SJSA1 (cell line): ENCODE results near the gene SNAI3. TPM values are rescaled to one million over a fixed set of nuclear protein-coding genes. Genes with fewer than 3 reads are reported as not detected.

Experiments used
- DNase-seq, 2 experiments: peaks; one replicate each; pipeline ENCODE4 v3.0.0-alpha.2; 2015 to 2020; ENCODE audit warnings: low spot score in 2 of 2, low read depth in 1 of 2
- H3K27ac ChIP-seq: fragments of 250-450 bp; sonication (Bioruptor Pico); 2 replicates; pipeline ENCODE4 v1.5.1; 2020; ENCODE audit warnings: mild to moderate bottlenecking, moderate library complexity
- H3K27me3 ChIP-seq: fragments of 250-450 bp; sonication (Bioruptor Pico); replicated peaks from 2 replicates; pipeline ENCODE4 v1.5.1; 2020; ENCODE audit warnings: mild to moderate bottlenecking, moderate library complexity
- H3K36me3 ChIP-seq: fragments of 250-450 bp; sonication (Bioruptor Pico); 2 replicates; pipeline ENCODE4 v1.5.1; 2020; ENCODE audit warnings: mild to moderate bottlenecking
- H3K4me1 ChIP-seq: fragments of 250-450 bp; sonication (Bioruptor Pico); replicated peaks from 2 replicates; pipeline ENCODE4 v1.6.1; 2021; ENCODE audit warnings: mild to moderate bottlenecking
- H3K4me3 ChIP-seq: fragments of 250-450 bp; sonication (Bioruptor Pico); 2 replicates; pipeline ENCODE4 v1.5.1; 2020; ENCODE audit warnings: mild to moderate bottlenecking
- H3K9me3 ChIP-seq: fragments of 250-450 bp; sonication (Bioruptor Pico); replicated peaks from 2 replicates; pipeline ENCODE4 v1.5.1; 2020; ENCODE audit warnings: mild to moderate bottlenecking
- total RNA-seq: library from RNA; depleted of rRNA; stranded (reverse); fragments of >200 nt; shearing (Covaris generic); gene quantifications from 2 replicates; pipeline ENCODE4 v1.2.3, GENCODE V29; 2014

SNAI3 gene
- total RNA-seq, 1 experiment from 2014 or later, result 0.05 TPM

GRCh38 chr16:88715312-88716190 is 29.2 kb upstream of the SNAI3 start:
- no peak overlapping the region for H3K27ac ChIP-seq
- no peaks in the 10 kb centered on the region for H3K4me1 ChIP-seq
- no peaks in the 10 kb centered on the region for H3K9me3 ChIP-seq
- no peak overlapping the region for H3K4me3 ChIP-seq
- no peaks in the 10 kb centered on the region for H3K27me3 ChIP-seq
- H3K36me3 ChIP-seq, result peaks cover 84% of the 10 kb centered on the region
- no peak for DNase-seq

- H3K36me3 ChIP-seq, result peaks cover 82% of the 10 kb centered on the region
- no peak for DNase-seq
- no peaks in the 10 kb centered on the region for H3K9me3 ChIP-seq
- no peaks in the 10 kb centered on the region for H3K4me1 ChIP-seq
- H3K27ac ChIP-seq, result no peak overlapping the region
- no peaks in the 10 kb centered on the region for H3K27me3 ChIP-seq
- no peak overlapping the region for H3K4me3 ChIP-seq
These were observed 28.4 kb upstream of the SNAI3 start for GRCh38 chr16:88714420-88715302.

GRCh38 chr16:88713568-88714419 is 27.5 kb upstream of the SNAI3 start:
- Histone ChIP-seq H3K4me3 (no peak overlapping the region), H3K27ac (no peak overlapping the region), H3K36me3 (peaks cover 82% of the 10 kb centered on the region), H3K27me3 (no peaks in the 10 kb centered on the region), H3K4me1 (no peaks in the 10 kb centered on the region), H3K9me3 (no peaks in the 10 kb centered on the region)
- DNase-seq, result no peak

- Histone ChIP-seq H3K9me3 (no peaks in the 10 kb centered on the region), H3K4me3 (no peak overlapping the region), H3K4me1 (no peaks in the 10 kb centered on the region; the same call in 1 of the 2 replicates), H3K27me3 (no peaks in the 10 kb centered on the region), H3K36me3 (peaks cover 82% of the 10 kb centered on the region), H3K27ac (no peak overlapping the region)
- no peak for DNase-seq
These were observed 26.7 kb upstream of the SNAI3 start for GRCh38 chr16:88713054-88713453.

- Histone ChIP-seq H3K4me3 (no peak overlapping the region), H3K9me3 (no peaks in the 10 kb centered on the region), H3K36me3 (peaks cover 80% of the 10 kb centered on the region), H3K4me1 (peaks cover 6% of the 10 kb centered on the region), H3K27me3 (no peaks in the 10 kb centered on the region), H3K27ac (no peak overlapping the region)
- DNase-seq, result no peak
These were observed 26.2 kb upstream of the SNAI3 start for GRCh38 chr16:88712362-88712979.

- Histone ChIP-seq H3K27me3 (no peaks in the 10 kb centered on the region), H3K4me3 (no peak overlapping the region), H3K27ac (no peak overlapping the region), H3K9me3 (no peaks in the 10 kb centered on the region), H3K36me3 (peaks cover 74% of the 10 kb centered on the region), H3K4me1 (peaks cover 11% of the 10 kb centered on the region)
- DNase-seq, result no peak
These were observed 25.5 kb upstream of the SNAI3 start for GRCh38 chr16:88711750-88712340.

- Histone ChIP-seq H3K9me3 (no peaks in the 10 kb centered on the region), H3K4me1 (peaks cover 13% of the 10 kb centered on the region), H3K27ac (no peak overlapping the region), H3K4me3 (no peak overlapping the region), H3K27me3 (no peaks in the 10 kb centered on the region), H3K36me3 (peaks cover 68% of the 10 kb centered on the region)
- DNase-seq, result no peak
These were observed 24.2 kb upstream of the SNAI3 start for GRCh38 chr16:88710556-88710955.

- Histone ChIP-seq H3K27me3 (no peaks in the 10 kb centered on the region), H3K4me3 (peak overlapping the region; percentile 84), H3K27ac (no peak overlapping the region), H3K9me3 (no peaks in the 10 kb centered on the region), H3K36me3 (peaks cover 43% of the 10 kb centered on the region), H3K4me1 (peaks cover 30% of the 10 kb centered on the region)
- peak in 1 of 2 experiments; percentile 30 for DNase-seq
These were observed 20.9 kb upstream of the SNAI3 start for GRCh38 chr16:88706965-88707826.

- Histone ChIP-seq H3K27me3 (no peaks in the 10 kb centered on the region), H3K4me3 (peak within 1 kb of the TSS; percentile 84), H3K9me3 (no peaks in the 10 kb centered on the region), H3K36me3 (peaks cover 38% of the 10 kb centered on the region), H3K4me1 (peaks cover 36% of the 10 kb centered on the region), H3K27ac (no peak within 1 kb of the TSS)
- peak; percentile 82 to 89 for DNase-seq
These were observed 20.1 kb upstream of the SNAI3 start, which contains the start of the genes CTU2 and RNF166 for GRCh38 chr16:88706229-88706964. Gene CTU2, plus strand, starts transcription at chr16:88706503. Its CDS starts 28 bp downstream, at chr16:88706531. Gene RNF166, minus strand, starts transcription at chr16:88706408. Its CDS starts 83 bp downstream, at chr16:88706325.

- Histone ChIP-seq H3K9me3 (no peaks in the 10 kb centered on the region), H3K4me3 (peak overlapping the region; percentile 84), H3K36me3 (peaks cover 33% of the 10 kb centered on the region), H3K27ac (no peak overlapping the region), H3K4me1 (peaks cover 41% of the 10 kb centered on the region), H3K27me3 (no peaks in the 10 kb centered on the region)
- no peak for DNase-seq
These were observed 19.5 kb upstream of the SNAI3 start for GRCh38 chr16:88705801-88706228.

GRCh38 chr16:88705076-88705684 is 18.9 kb upstream of the SNAI3 start:
- H3K9me3 ChIP-seq, result no peaks in the 10 kb centered on the region
- H3K4me1 ChIP-seq, result peaks cover 48% of the 10 kb centered on the region
- H3K4me3 ChIP-seq, result peak overlapping the region; percentile 84
- no peak for DNase-seq
- H3K27ac ChIP-seq, result no peak overlapping the region
- H3K27me3 ChIP-seq, result no peaks in the 10 kb centered on the region
- peaks cover 38% of the 10 kb centered on the region for H3K36me3 ChIP-seq
